NCI-H1694 (cell line): ENCODE results near the gene ASB18.

ENCODE experiments used
- DNase-seq: peaks from one replicate; lab custom pipeline; 2025; lab: John Stamatoyannopoulos, UW

Gene ASB18

GRCh38 chr2:236205867-236206645 is 58.1 kb downstream of the ASB18 start:
- no peak for DNase-seq

DNA sequence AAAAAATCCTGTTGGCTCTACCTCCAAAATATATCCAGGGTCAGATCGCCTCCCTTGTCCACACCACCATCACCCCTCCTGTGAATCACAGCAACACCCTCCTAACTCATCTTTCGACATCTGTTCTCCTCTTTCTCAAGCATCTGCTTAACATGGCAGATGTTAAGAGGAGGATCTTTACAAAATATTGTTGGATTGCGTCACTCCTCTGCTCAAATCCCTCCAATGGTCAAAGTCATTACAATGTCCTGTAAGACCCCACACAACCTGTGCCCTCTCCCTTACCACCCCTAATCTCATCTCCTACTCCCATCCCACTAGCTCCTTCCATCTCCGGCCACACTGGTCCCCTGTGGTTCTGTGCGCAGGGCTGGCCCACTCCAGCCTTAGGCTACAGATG is 59.3 kb downstream of the ASB18 start:
- DNase-seq: no peak

GRCh38 chr2:236200378-236200777 is 63.8 kb downstream of the ASB18 start:
- DNase-seq: no peak

DNA sequence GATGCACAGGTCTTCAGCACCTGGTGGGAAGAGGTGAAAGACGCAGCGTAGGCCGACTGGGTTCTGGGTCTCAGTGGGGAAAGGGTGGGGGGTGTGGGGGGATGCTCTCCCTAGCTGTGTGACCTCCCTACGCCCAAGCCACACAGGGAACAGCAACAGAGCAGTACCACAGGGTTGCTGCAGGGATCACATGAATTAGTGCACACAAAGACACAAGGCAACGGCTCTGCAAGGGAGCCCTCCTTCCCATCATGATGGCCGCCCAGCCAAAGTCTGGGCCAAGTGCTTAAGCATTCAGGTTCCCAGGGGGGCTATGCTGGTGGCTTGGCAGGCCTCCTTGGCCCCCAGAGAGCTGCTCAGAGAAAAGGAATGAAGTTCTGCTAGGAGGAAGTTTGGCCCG is 67.8 kb downstream of the ASB18 start:
- DNase-seq: no peak

- DNase-seq: no peak
These were observed 68.5 kb downstream of the ASB18 start for GRCh38 chr2:236195726-236196125.

DNA sequence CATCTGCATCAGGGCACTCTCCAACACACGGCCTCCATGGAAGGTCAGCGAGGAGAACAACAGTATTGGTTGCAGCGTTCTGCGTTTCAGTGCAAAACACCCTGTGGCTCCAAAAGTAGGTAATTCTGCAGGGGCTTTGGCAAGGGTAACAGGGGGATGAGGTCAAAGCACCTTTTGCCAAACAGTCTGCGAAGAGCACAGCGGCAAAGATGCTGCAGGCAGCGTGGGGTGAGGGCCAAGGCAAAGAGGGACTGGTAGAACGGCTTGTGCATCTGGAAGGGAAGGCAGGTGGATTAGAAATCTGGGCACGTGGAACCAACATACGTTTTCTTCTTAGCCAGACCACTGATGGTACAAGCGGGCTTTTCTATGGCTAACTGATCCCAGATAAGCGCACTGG is 69.4 kb downstream of the ASB18 start:
- DNase-seq: no peak

- no peak for DNase-seq
These were observed 71.2 kb downstream of the ASB18 start for GRCh38 chr2:236193026-236193425.

- no peak for DNase-seq
These were observed 73.5 kb downstream of the ASB18 start for GRCh38 chr2:236190674-236191073.

DNA sequence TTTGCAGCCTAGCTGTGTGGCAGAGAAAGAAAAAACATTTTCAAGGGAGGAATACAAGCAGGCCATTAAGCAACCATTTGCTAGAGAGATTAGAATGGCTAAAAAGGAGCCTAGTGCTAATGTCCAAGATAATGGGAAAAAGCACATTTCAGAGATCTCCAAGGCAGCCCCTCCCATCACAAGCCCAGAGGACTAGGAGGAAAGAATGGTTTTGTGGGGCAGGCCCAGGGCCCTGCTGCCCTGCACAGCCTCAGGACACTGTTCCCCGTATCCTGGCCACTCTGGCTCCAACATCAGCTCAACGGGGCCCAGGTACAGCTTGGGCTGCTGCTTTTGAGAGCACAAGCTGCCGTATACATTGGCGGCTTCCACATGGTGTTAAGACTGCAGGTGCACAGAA is 79.5 kb downstream of the ASB18 start:
- no peak for DNase-seq

DNA sequence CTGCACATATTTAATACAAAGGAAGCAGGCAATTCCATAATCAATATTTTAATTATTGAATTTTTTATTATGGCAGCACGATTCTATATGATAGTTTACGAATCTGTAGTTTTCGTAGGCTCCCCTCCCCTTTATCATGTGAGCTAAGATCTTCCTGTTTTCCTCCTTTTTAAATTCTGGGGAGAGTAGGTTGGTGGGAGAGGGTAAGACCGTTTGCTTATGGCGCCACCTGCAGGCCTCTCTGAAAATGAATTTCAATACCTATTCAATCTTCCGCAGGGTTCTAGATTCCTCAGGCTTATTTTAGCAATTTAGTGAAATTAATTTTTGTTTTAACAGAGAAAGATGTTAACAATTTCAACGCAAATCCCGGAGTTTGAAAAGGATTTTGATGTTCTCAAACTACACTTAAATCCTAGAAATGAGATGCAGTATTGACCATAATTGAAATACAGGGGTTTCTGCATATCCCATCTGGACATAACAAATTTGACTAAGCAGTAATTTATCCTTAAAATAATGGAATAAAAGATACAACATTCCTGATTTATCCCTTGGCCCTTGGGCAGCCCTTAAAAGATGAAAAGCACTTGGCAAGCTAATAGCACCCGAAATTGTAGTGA is 83.3 kb downstream of the ASB18 start:
- peak; percentile 82 for DNase-seq

DNA sequence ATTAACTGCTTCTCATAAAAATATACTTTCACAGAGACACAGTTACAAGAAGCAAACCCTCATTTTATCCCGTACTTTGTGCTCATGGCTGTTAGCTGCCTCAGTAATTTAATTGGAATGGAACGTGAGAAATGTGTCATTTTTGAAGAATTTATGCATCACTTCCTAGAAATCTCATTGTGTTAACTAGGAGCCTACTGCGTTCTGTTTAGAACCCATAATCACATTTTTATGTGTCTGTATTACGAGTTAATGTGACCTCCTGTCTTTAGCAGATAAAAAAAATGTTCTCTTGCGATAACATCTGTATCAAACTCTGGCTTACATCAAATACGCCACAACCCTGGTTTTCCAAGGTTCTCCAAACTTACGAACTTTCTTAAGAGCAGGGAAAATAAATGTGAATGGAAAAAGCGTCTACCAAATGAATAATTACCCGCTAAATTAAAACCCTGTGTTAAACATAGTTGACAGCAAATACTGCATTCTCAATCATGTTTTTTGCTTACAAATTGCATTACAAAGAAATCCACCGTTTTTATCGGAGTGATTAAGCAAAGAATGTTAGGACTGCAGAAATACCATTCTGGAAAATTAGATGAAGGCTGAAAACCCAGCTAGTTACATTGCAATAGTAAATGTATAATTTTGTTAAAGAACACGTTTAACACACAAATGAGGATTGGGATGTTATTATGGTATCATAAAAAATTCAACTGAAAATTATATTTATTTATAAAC is 84.0 kb downstream of the ASB18 start:
- DNase-seq: no peak

DNA sequence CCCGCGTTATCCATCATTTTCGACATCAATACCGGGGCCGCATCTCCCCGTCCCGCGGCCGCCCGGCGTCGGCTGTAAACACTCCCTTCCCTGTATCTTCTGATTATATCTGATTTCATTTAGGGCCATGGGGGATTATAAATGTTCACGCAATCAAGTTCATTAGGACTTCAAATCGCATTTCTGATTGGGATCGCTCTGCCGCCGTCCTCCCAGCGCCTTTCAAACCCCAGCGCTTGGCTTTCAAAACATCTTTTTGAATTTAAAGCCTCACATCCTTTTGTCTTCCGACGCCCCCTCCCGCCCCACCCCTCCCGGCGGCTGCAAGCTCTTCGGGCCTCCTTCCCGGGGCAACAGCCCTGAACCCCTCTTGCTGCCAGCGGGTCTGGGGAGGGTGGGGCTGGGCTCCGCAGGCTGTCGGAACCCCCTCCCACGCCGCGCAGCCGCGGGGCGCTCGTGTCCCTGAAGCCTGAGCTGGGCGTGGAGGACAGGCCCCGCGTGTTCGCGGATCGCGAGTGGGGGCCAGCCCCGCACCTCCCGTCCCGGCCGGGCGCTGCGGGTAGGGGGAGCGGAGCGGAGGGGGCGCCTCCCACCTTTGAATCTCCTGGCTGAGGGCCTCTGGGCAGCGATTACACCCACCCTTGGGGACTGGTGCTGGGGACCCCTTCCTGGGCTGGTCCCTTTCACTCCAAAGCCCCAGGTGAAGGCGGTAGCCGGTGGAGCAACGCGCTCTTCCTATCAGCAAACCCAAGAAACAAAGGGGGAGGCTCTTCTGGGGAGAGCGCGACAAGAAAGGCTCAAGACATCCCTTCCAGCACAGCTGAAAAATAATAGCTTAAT is 84.8 kb downstream of the ASB18 start:
- no peak for DNase-seq

DNA sequence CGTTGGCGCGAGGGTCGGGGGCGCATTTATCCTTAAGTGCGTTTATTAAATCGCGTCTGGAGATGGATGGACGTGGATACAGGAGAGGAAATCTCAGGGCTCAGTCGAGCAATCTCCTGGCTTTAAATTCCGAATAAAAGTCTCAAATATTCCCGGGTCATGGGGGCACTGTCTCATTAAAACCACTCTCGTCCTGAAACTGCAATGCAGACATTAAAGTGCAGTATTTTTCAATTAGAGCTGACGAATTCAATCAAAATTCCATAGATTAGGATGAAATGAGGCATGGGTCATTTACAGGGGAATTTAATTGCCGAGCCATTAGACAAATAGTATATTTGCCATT is 85.3 kb downstream of the ASB18 start:
- no peak for DNase-seq

DNA sequence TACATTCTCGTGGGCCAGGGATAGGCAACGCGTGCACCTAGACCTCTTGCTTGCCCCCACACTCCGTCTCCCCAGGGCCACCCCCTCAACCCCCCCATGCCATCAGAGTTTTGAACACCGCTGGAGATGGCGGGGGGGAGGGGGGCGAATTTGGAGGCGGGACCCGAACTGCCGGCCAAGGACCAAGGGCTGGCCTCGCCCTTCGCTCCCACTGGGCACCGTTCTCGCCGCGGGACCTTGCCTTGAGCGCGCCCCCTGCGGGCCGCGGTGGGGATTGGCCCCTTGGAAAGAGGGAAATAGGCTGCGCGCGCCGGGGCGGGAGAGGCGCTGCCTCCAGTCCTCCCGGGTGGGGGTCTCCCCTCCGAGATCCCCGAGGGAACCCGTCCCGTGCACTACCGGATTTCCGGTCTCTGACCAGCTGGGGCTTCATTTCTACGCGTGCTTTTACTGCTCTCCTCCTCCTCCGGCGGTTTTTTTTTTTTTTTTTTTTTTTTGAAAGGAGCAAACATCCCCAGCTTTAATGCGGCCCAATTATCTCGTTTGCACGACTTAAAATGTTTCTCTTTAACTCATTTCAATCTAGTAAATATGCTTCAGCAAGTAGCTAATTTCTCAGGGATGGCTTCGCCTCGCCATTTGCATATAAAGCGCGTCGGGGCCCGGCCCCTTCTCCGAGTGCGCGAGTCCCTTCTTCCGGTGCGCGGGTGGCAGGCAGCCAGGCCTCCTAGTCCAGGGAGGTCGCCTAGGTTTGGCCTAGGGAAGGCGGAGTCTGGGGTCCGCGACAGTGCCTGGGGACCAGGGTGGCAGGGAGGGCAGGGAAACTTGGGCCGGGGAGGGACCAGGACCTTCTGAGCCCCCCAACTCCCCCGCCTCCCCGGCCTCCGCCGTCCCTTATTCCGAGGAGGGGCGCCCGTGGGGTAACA is 86.0 kb downstream of the ASB18 start:
- DNase-seq: peak; percentile 80

- peak; percentile 77 for DNase-seq
These were observed 86.6 kb downstream of the ASB18 start for GRCh38 chr2:236177604-236177966.

DNA sequence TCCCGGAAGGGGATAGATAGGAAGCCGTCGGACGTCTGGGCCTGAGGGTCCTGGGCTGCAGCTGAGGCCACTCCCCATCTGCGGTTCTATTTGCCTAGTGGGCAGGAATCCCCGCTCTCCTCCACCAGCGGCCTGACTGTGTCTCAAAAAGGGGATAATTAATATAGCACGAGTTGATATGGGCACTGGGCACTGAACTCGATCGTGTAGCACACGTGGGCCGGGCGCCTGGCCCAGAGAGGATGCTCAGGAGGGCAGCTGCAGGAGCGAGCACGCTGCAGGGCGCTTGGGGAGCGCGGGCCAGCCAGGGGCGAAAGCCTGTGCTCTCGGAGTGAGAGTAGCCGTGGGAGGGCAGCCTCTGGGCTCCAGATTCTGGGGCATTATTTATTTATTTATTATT is 87.3 kb downstream of the ASB18 start:
- DNase-seq: no peak

- DNase-seq: no peak
These were observed 87.8 kb downstream of the ASB18 start for GRCh38 chr2:236176417-236176816.

- DNase-seq: no peak
These were observed 88.6 kb downstream of the ASB18 start for GRCh38 chr2:236175548-236176150.

- DNase-seq: no peak
These were observed 90.2 kb downstream of the ASB18 start for GRCh38 chr2:236173729-236174607.
